ENCODE data around the gene MTFR1L. TPM values are rescaled to one million over a fixed set of nuclear protein-coding genes. Genes with fewer than 3 reads are reported as not detected.

MTFR1L gene
- total RNA-seq, 2 donors from 2014 or later, result 30.4 to 37.4 TPM

- no peaks in the 10 kb centered on the region for H3K9me3 ChIP-seq (ENCODE audit: control insufficient read depth, low read length, poor library complexity, severe bottlenecking)
- no peak for ATAC-seq
- no peak overlapping the region for H3K27ac Mint-ChIP-seq
Measured at GRCh38 chr1:25858494-25858893, 38.7 kb downstream of the MTFR1L start.

GRCh38 chr1:25858906-25859789 lies 39.4 kb downstream of the MTFR1L start, which contains the start of gene AUNIP:
TSS of gene AUNIP (minus strand) at chr1:25859457. CDS start at chr1:25859357, 100 bp downstream.
- Mint-ChIP-seq H3K4me3 (peak within 1 kb of the TSS; percentile 91), H3K36me3 (ENCODE audit: low read depth) (peaks cover 2% of the 10 kb centered on the region), H3K27ac (peak within 1 kb of the TSS; percentile 86), H3K27me3 (no peaks in the 10 kb centered on the region), H3K4me1 (peaks cover 10% of the 10 kb centered on the region)
- H3K9me3 ChIP-seq (ENCODE audit: control insufficient read depth, low read length, poor library complexity, severe bottlenecking), result no peaks in the 10 kb centered on the region
- ATAC-seq (peak; percentile 99), DNase-seq (peak; percentile 84 to 88 (median 86))

More at GRCh38 chr1:25858494-25858893, 38.7 kb downstream of the MTFR1L start:
- Mint-ChIP-seq H3K4me1 (peaks cover 10% of the 10 kb centered on the region), H3K4me3 (peak overlapping the region; percentile 91), H3K27me3 (no peaks in the 10 kb centered on the region), H3K36me3 (ENCODE audit: low read depth) (peaks cover 2% of the 10 kb centered on the region)
- no peak for DNase-seq

- H3K27me3 Mint-ChIP-seq, result no peaks in the 10 kb centered on the region
- DNase-seq (no peak), ATAC-seq (no peak)
- no peaks in the 10 kb centered on the region for H3K36me3 Mint-ChIP-seq (ENCODE audit: low read depth)
- H3K9me3 ChIP-seq (ENCODE audit: control insufficient read depth, low read length, poor library complexity, severe bottlenecking), result no peaks in the 10 kb centered on the region
- no peak overlapping the region for H3K27ac Mint-ChIP-seq
- peaks cover 17% of the 10 kb centered on the region for H3K4me1 Mint-ChIP-seq
- peak overlapping the region; percentile 63 for H3K4me3 Mint-ChIP-seq
Measured at GRCh38 chr1:25861316-25862286, 41.8 kb downstream of the MTFR1L start.

GRCh38 chr1:25862785-25863485 lies 43.2 kb downstream of the MTFR1L start:
- peaks cover 17% of the 10 kb centered on the region for H3K4me1 Mint-ChIP-seq
- ATAC-seq, result no peak
- H3K4me3 Mint-ChIP-seq, result no peak overlapping the region
- H3K9me3 ChIP-seq (ENCODE audit: control insufficient read depth, low read length, poor library complexity, severe bottlenecking), result no peaks in the 10 kb centered on the region
- no peak overlapping the region for H3K27ac Mint-ChIP-seq
- H3K27me3 Mint-ChIP-seq, result no peaks in the 10 kb centered on the region
- H3K36me3 Mint-ChIP-seq (ENCODE audit: low read depth), result no peaks in the 10 kb centered on the region
- no peak for DNase-seq

- Mint-ChIP-seq H3K27ac (peak overlapping the region; percentile 12), H3K36me3 (ENCODE audit: low read depth) (no peaks in the 10 kb centered on the region), H3K4me1 (peaks cover 16% of the 10 kb centered on the region), H3K4me3 (no peak overlapping the region), H3K27me3 (no peaks in the 10 kb centered on the region)
- no peaks in the 10 kb centered on the region for H3K9me3 ChIP-seq (ENCODE audit: control insufficient read depth, low read length, poor library complexity, severe bottlenecking)
- DNase-seq, result no peak
- ATAC-seq, result no peak
Measured at GRCh38 chr1:25863486-25864262, 43.9 kb downstream of the MTFR1L start.

GRCh38 chr1:25864434-25864833 lies 44.7 kb downstream of the MTFR1L start:
- no peak for DNase-seq
- peak overlapping the region; percentile 12 for H3K27ac Mint-ChIP-seq
- no peaks in the 10 kb centered on the region for H3K9me3 ChIP-seq (ENCODE audit: control insufficient read depth, low read length, poor library complexity, severe bottlenecking)
- no peaks in the 10 kb centered on the region for H3K36me3 Mint-ChIP-seq (ENCODE audit: low read depth)
- no peak overlapping the region for H3K4me3 Mint-ChIP-seq
- peaks cover 11% of the 10 kb centered on the region for H3K4me1 Mint-ChIP-seq
- H3K27me3 Mint-ChIP-seq, result no peaks in the 10 kb centered on the region
- no peak for ATAC-seq

- ATAC-seq (no peak), DNase-seq (no peak)
- Mint-ChIP-seq H3K27ac (no peak overlapping the region), H3K4me1 (peaks cover 8% of the 10 kb centered on the region), H3K27me3 (no peaks in the 10 kb centered on the region), H3K4me3 (no peak overlapping the region), H3K36me3 (ENCODE audit: low read depth) (no peaks in the 10 kb centered on the region)
- H3K9me3 ChIP-seq (ENCODE audit: control insufficient read depth, low read length, poor library complexity, severe bottlenecking), result no peaks in the 10 kb centered on the region
Measured at GRCh38 chr1:25866288-25866687, 46.5 kb downstream of the MTFR1L start.

- Mint-ChIP-seq H3K4me3 (no peak overlapping the region), H3K36me3 (ENCODE audit: low read depth) (no peaks in the 10 kb centered on the region), H3K27me3 (no peaks in the 10 kb centered on the region), H3K4me1 (peaks cover 7% of the 10 kb centered on the region), H3K27ac (peak overlapping the region; percentile 83)
- no peak for ATAC-seq
- H3K9me3 ChIP-seq (ENCODE audit: control insufficient read depth, low read length, poor library complexity, severe bottlenecking), result no peaks in the 10 kb centered on the region
- DNase-seq, result no peak
Measured at GRCh38 chr1:25867210-25867991, 47.6 kb downstream of the MTFR1L start.

GRCh38 chr1:25869909-25870606 lies 50.3 kb downstream of the MTFR1L start:
- ATAC-seq (no peak), DNase-seq (no peak)
- no peak overlapping the region for H3K27ac Mint-ChIP-seq
- H3K27me3 Mint-ChIP-seq, result no peaks in the 10 kb centered on the region
- H3K9me3 ChIP-seq (ENCODE audit: control insufficient read depth, low read length, poor library complexity, severe bottlenecking), result no peaks in the 10 kb centered on the region
- H3K4me3 Mint-ChIP-seq, result no peak overlapping the region
- H3K4me1 Mint-ChIP-seq, result peaks cover 7% of the 10 kb centered on the region
- no peaks in the 10 kb centered on the region for H3K36me3 Mint-ChIP-seq (ENCODE audit: low read depth)

GRCh38 chr1:25870614-25871013 lies 50.9 kb downstream of the MTFR1L start:
- Mint-ChIP-seq H3K4me3 (no peak overlapping the region), H3K27me3 (no peaks in the 10 kb centered on the region), H3K36me3 (ENCODE audit: low read depth) (no peaks in the 10 kb centered on the region), H3K4me1 (peaks cover 8% of the 10 kb centered on the region), H3K27ac (no peak overlapping the region)
- no peak for ATAC-seq
- no peaks in the 10 kb centered on the region for H3K9me3 ChIP-seq (ENCODE audit: control insufficient read depth, low read length, poor library complexity, severe bottlenecking)
- no peak for DNase-seq

- Mint-ChIP-seq H3K27me3 (no peaks in the 10 kb centered on the region), H3K27ac (no peak overlapping the region), H3K4me3 (no peak overlapping the region), H3K4me1 (peaks cover 10% of the 10 kb centered on the region), H3K36me3 (ENCODE audit: low read depth) (no peaks in the 10 kb centered on the region)
- H3K9me3 ChIP-seq (ENCODE audit: control insufficient read depth, low read length, poor library complexity, severe bottlenecking), result no peaks in the 10 kb centered on the region
- DNase-seq (no peak), ATAC-seq (no peak)
Measured at GRCh38 chr1:25871086-25871703, 51.4 kb downstream of the MTFR1L start.

All from T-helper 17 cell (primary cell).